Measurements from ENCODE around the gene RNF34.

The RNF34 gene

GRCh38 chr12:121398355-121398754 lies 1.6 kb upstream of the RNF34 start:
- Histone ChIP-seq H3K79me2 (ENCODE audit: insufficient read depth, low read length) (peaks cover 30% of the 10 kb centered on the region), H2AFZ (ENCODE audit: low read depth, low read length, severe bottlenecking) (no peak overlapping the region), H3K9me3 (ENCODE audit: insufficient read depth, low read length) (no peaks in the 10 kb centered on the region), H3K4me3 (ENCODE audit: insufficient read depth, low read length, poor library complexity, severe bottlenecking) (no peak overlapping the region), H3K27ac (ENCODE audit: low read depth, low read length) (no peak overlapping the region), H3K9me2 (replicated peaks; ENCODE audit: insufficient read depth, low read length) (no peaks in the 10 kb centered on the region), H4K20me1 (ENCODE audit: low read depth, low read length) (peaks cover 11% of the 10 kb centered on the region; the same call in 1 of the 2 replicates), H3K27me3 (ENCODE audit: low read length) (no peaks in the 10 kb centered on the region), H3K36me3 (ENCODE audit: low read length) (peaks cover 6% of the 10 kb centered on the region), H3K4me2 (ENCODE audit: low read depth, low read length, poor library complexity, severe bottlenecking) (peak overlapping the region; percentile 89), H3F3A (ENCODE audit: insufficient read depth) (peaks cover 7% of the 10 kb centered on the region), H3K9ac (ENCODE audit: low read length) (no peak overlapping the region)
- TF ChIP-seq, protein P1, sequence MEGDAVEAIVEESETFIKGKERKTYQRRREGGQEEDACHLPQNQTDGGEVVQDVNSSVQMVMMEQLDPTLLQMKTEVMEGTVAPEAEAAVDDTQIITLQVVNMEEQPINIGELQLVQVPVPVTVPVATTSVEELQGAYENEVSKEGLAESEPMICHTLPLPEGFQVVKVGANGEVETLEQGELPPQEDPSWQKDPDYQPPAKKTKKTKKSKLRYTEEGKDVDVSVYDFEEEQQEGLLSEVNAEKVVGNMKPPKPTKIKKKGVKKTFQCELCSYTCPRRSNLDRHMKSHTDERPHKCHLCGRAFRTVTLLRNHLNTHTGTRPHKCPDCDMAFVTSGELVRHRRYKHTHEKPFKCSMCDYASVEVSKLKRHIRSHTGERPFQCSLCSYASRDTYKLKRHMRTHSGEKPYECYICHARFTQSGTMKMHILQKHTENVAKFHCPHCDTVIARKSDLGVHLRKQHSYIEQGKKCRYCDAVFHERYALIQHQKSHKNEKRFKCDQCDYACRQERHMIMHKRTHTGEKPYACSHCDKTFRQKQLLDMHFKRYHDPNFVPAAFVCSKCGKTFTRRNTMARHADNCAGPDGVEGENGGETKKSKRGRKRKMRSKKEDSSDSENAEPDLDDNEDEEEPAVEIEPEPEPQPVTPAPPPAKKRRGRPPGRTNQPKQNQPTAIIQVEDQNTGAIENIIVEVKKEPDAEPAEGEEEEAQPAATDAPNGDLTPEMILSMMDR (IDR thresholded peaks at IDR 0.05; ENCODE audit: insufficient read depth, low read length, poor library complexity, severe bottlenecking): no peak
- TF ChIP-seq EZH2phosphoT487 (conservative IDR thresholded peaks at IDR 0.05; ENCODE audit: low read length): no peak

GRCh38 chr12:121400332-121401139 lies 618 bp downstream of the RNF34 start:
- Histone ChIP-seq H3K9me3 (ENCODE audit: insufficient read depth, low read length) (no peaks in the 10 kb centered on the region), H3K36me3 (ENCODE audit: low read length) (peaks cover 15% of the 10 kb centered on the region), H3K27ac (ENCODE audit: low read depth, low read length) (peak overlapping the region; percentile 73), H3K9me2 (replicated peaks; ENCODE audit: insufficient read depth, low read length) (no peaks in the 10 kb centered on the region), H3K79me2 (ENCODE audit: insufficient read depth, low read length) (peaks cover 50% of the 10 kb centered on the region), H3K9ac (ENCODE audit: low read length) (peak overlapping the region; percentile 92), H3K27me3 (ENCODE audit: low read length) (no peaks in the 10 kb centered on the region), H2AFZ (ENCODE audit: low read depth, low read length, severe bottlenecking) (peak overlapping the region; percentile 61), H3K4me2 (ENCODE audit: low read depth, low read length, poor library complexity, severe bottlenecking) (peak overlapping the region; percentile 84), H3K4me3 (ENCODE audit: insufficient read depth, low read length, poor library complexity, severe bottlenecking) (peak overlapping the region; percentile 80), H4K20me1 (ENCODE audit: low read depth, low read length) (peaks cover 11% of the 10 kb centered on the region; the same call in 1 of the 2 replicates), H3F3A (ENCODE audit: insufficient read depth) (peaks cover 7% of the 10 kb centered on the region)
- TF ChIP-seq EZH2phosphoT487 (conservative IDR thresholded peaks at IDR 0.05; ENCODE audit: low read length): no peak
- TF ChIP-seq, protein P1 (IDR thresholded peaks at IDR 0.05; ENCODE audit: insufficient read depth, low read length, poor library complexity, severe bottlenecking): no peak

- no peak for TF ChIP-seq EZH2phosphoT487 (conservative IDR thresholded peaks at IDR 0.05; ENCODE audit: low read length)
- TF ChIP-seq, protein P1 (IDR thresholded peaks at IDR 0.05; ENCODE audit: insufficient read depth, low read length, poor library complexity, severe bottlenecking): no peak
- Histone ChIP-seq H3K27ac (ENCODE audit: low read depth, low read length) (no peak overlapping the region), H3K4me2 (ENCODE audit: low read depth, low read length, poor library complexity, severe bottlenecking) (no peak overlapping the region), H4K20me1 (ENCODE audit: low read depth, low read length) (peaks cover 11% of the 10 kb centered on the region; the same call in 1 of the 2 replicates), H2AFZ (ENCODE audit: low read depth, low read length, severe bottlenecking) (no peak overlapping the region), H3F3A (ENCODE audit: insufficient read depth) (peaks cover 10% of the 10 kb centered on the region), H3K79me2 (ENCODE audit: insufficient read depth, low read length) (peaks cover 71% of the 10 kb centered on the region), H3K36me3 (ENCODE audit: low read length) (peaks cover 18% of the 10 kb centered on the region), H3K27me3 (ENCODE audit: low read length) (no peaks in the 10 kb centered on the region), H3K9ac (ENCODE audit: low read length) (no peak overlapping the region), H3K4me3 (ENCODE audit: insufficient read depth, low read length, poor library complexity, severe bottlenecking) (no peak overlapping the region), H3K9me3 (ENCODE audit: insufficient read depth, low read length) (no peaks in the 10 kb centered on the region), H3K9me2 (replicated peaks; ENCODE audit: insufficient read depth, low read length) (no peaks in the 10 kb centered on the region)
These were observed 3.8 kb downstream of the RNF34 start for GRCh38 chr12:121403721-121404120.

All from SU-DHL-6 (cell line).